ENCODE data around the gene SMARCA5. TPM values are rescaled to one million over a fixed set of nuclear protein-coding genes. Genes with fewer than 3 reads are reported as not detected.

SMARCA5 gene
- total and polyA plus RNA-seq, 9 of the 15 experiments (the other 6 are each of a cell fraction or from before 2014, with no cell fraction given), result 21.6 to 57.8 (median 34.6) TPM

DNA sequence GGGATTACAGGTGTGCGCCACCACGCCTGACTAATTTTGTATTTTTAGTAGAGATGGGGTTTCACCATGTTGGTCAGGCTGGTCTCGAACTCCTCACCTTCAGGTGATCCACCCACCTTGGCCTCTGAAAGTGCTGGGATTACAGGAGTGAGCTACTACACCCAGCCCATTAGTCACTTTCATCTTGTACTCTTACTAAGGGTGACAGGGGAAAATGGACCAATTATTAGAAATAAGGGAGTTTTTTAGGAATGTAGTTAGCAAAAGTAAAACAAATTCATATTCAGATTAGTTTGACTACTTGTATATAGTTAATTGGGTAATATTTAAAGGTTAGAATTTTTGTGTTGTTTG lies 26.1 kb downstream of the SMARCA5 start:
- no peak overlapping the region for H3K9ac ChIP-seq (ENCODE audit: insufficient read depth in 1 of 2, low read depth in 2 of 2, low read length in 2 of 2)
- FAIRE-seq (no peak), ATAC-seq (no peak), DNase-seq (ENCODE audit: extremely low read depth in 1 of 4, low spot score in 3 of 4) (no peak)
- in situ Hi-C loops (cut with MboI), result no loop called here
- no peak overlapping the region for H3K27ac ChIP-seq (ENCODE audit: extremely low read depth, low read depth, low read length)
- no peaks in the 10 kb centered on the region for H3K9me3 ChIP-seq (replicated peaks; ENCODE audit: control insufficient read depth, insufficient read depth, low read depth, low read length)
- BruUV-seq (replicated peaks), result no TSS peak
- peaks cover 98% of the 10 kb centered on the region for H3K36me3 ChIP-seq (ENCODE audit: control insufficient read depth, insufficient read depth, low read length)
- 94% methylated on average over 3 of the region's 3 CpGs for WGBS (ENCODE audit: insufficient coverage, low coverage, missing lambda C conversion rate)
- H2AFZ ChIP-seq (ENCODE audit: low read depth, low read length), result no peak overlapping the region
- no peaks in the 10 kb centered on the region for H3K9me1 ChIP-seq (ENCODE audit: control insufficient read depth, insufficient read depth, low read length)
- POLR2A ChIA-PET, result interaction anchor here (0.7 kb wide), 1 partner anchor 29 kb away, joined by 3 read pairs; no protein-coding TSS in a partner anchor
- CTCF ChIA-PET (ENCODE audit: low intra/inter-chr PET ratio), result no interaction called here
- intact Hi-C loops (cut with micrococcal nuclease), result no loop called here
- no peaks in the 10 kb centered on the region for H3K4me1 ChIP-seq (replicated peaks in 1 of 2; ENCODE audit: control insufficient read depth in 2 of 2, insufficient read depth in 2 of 2, low read length in 2 of 2)
- no peaks in the 10 kb centered on the region for H3K79me2 ChIP-seq (ENCODE audit: control insufficient read depth, insufficient read depth, low read length)
- H3K4me3 ChIP-seq, result no peak overlapping the region
- TF ChIP-seq ZNF23 (CRISPR knock-in tag; IDR thresholded peaks at IDR 0.05) (no peak), ADNP (tag; IDR thresholded peaks at IDR 0.05) (no peak), CREB3 (tag; conservative IDR thresholded peaks at IDR 0.05; ENCODE audit: low read depth) (no peak), BMI1 (IDR thresholded peaks at IDR 0.05; ENCODE audit: low read length) (no peak), ZNF668 (CRISPR knock-in tag; IDR thresholded peaks at IDR 0.05) (no peak), LEF1 (IDR thresholded peaks at IDR 0.05) (no peak), SMAD1 (IDR thresholded peaks at IDR 0.05; ENCODE audit: low read depth, low read length, partially characterized antibody) (no peak), MBD2 (IDR thresholded peaks at IDR 0.05; ENCODE audit: borderline replicate concordance, low read depth) (no peak), ZNF717 (CRISPR knock-in tag; IDR thresholded peaks at IDR 0.05) (no peak), DMBX1 (CRISPR knock-in tag; IDR thresholded peaks at IDR 0.05; ENCODE audit: borderline replicate concordance) (no peak), ZNF77 (CRISPR knock-in tag; IDR thresholded peaks at IDR 0.05) (no peak), WHSC1 (IDR thresholded peaks at IDR 0.05; ENCODE audit: low read length) (no peak), ELF4 (CRISPR knock-in tag; IDR thresholded peaks at IDR 0.05) (no peak), ZNF445 (CRISPR knock-in tag; IDR thresholded peaks at IDR 0.05; ENCODE audit: low read depth) (no peak), ASH1L (IDR thresholded peaks at IDR 0.05; ENCODE audit: borderline replicate concordance, low read depth, partially characterized antibody) (no peak), TBL1XR1 (IDR thresholded peaks at IDR 0.05; ENCODE audit: low read length in 2 of 2) (no peak)
- TF ChIP-seq, protein P1, sequence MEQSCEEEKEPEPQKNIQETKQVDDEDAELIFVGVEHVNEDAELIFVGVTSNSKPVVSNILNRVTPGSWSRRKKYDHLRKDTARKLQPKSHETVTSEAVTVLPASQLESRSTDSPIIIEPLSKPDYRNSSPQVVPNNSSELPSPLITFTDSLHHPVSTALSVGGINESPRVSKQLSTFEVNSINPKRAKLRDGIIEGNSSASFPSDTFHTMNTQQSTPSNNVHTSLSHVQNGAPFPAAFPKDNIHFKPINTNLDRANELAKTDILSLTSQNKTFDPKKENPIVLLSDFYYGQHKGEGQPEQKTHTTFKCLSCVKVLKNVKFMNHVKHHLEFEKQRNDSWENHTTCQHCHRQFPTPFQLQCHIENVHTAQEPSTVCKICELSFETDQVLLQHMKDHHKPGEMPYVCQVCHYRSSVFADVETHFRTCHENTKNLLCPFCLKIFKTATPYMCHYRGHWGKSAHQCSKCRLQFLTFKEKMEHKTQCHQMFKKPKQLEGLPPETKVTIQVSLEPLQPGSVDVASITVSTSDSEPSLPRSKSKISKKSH (CRISPR knock-in tag; IDR thresholded peaks at IDR 0.05), result no peak
- TF ChIP-seq, protein P2, sequence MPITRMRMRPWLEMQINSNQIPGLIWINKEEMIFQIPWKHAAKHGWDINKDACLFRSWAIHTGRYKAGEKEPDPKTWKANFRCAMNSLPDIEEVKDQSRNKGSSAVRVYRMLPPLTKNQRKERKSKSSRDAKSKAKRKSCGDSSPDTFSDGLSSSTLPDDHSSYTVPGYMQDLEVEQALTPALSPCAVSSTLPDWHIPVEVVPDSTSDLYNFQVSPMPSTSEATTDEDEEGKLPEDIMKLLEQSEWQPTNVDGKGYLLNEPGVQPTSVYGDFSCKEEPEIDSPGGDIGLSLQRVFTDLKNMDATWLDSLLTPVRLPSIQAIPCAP (CRISPR knock-in tag; IDR thresholded peaks at IDR 0.05; ENCODE audit: borderline replicate concordance), result no peak
- H3K27me3 ChIP-seq (ENCODE audit: control insufficient read depth in 2 of 2, insufficient read depth in 2 of 2, low read length in 2 of 2), result no peaks in the 10 kb centered on the region
- no peak overlapping the region for H3K4me2 ChIP-seq (ENCODE audit: insufficient read depth, low read length)
- H4K20me1 ChIP-seq (replicated peaks; ENCODE audit: control insufficient read depth, insufficient read depth, low read length), result no peaks in the 10 kb centered on the region

Data from K562 (cell line).